Activated T-cell treated with anti-CD3 and anti-CD28 coated beads, Interleukin-2, amount 50 U/mL, for 1 hour (primary cell): Measurements from ENCODE around the gene SAMD3.
"Not testable (repeated sequence)": the region's sequence is repeated elsewhere in the genome, so short reads cannot be mapped to it uniquely, and the experiment has no call there.

ENCODE experiments used
- DNase-seq: peaks from one replicate; pipeline ENCODE4 v3.0.0-alpha.2; 2020

SAMD3 gene

GRCh38 chr6:130207979-130208649 lies 14.6 kb downstream of the SAMD3 start:
- no peak for DNase-seq

GRCh38 chr6:130206479-130206878 lies 16.3 kb downstream of the SAMD3 start:
- no peak for DNase-seq

DNA sequence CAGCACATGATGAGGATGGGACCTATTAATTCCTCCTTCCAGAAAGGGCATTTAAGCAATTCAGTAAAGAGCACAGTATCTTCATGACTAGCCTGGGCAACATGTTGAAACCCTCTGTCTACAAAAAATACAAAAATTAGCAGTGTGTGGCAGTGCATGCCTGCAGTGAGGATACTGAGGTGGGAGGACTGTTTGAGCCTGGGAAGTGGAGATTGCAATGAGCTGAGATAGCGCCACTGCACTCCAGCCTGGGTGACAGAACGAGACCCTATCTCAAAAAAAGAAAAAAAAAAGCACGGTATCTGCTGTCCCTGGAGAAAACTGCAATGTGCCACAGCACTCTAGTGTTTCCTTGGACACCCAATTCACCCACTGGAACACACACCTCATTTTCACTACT lies 18.4 kb downstream of the SAMD3 start:
- DNase-seq: no peak

DNA sequence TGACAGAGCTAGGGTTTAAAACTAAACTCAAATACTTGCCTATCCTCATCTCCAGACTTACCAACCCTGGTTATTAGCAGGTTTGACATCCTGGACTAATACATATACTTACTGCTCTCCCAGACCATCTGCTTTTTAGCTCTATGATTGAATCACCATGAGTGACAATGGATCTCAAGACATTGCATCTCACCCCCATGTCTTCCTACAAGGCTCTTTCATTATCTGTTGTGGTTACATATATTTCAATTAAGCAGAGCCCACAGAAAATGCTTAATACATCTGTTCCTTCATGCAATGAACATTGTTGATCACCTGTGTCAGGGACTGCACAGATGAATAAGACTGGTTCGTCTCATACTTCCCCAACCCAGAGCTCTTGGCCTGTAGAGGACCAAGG lies 19.4 kb downstream of the SAMD3 start:
- DNase-seq: no peak

GRCh38 chr6:130202782-130203181 lies 20.0 kb downstream of the SAMD3 start:
- no peak for DNase-seq

DNA sequence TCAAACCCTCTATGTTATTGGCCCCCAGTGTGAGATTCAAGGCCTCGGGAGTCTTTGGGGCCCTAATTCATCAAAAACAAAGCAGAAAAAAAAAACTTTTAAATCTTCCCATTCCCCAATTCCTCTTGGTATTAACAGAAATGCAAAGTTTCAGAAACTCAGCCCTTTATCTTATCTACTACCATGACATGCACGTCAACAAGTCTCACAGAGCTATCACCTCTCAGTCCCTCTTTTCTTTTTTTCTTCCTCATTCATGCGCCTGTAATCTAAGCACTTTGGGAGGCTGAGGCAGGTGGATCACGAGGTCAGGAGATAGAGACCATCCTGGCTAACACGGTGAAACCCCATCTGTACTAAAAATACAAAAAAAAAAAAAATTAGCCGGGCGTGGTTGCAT lies 22.7 kb downstream of the SAMD3 start:
- DNase-seq: no peak

DNA sequence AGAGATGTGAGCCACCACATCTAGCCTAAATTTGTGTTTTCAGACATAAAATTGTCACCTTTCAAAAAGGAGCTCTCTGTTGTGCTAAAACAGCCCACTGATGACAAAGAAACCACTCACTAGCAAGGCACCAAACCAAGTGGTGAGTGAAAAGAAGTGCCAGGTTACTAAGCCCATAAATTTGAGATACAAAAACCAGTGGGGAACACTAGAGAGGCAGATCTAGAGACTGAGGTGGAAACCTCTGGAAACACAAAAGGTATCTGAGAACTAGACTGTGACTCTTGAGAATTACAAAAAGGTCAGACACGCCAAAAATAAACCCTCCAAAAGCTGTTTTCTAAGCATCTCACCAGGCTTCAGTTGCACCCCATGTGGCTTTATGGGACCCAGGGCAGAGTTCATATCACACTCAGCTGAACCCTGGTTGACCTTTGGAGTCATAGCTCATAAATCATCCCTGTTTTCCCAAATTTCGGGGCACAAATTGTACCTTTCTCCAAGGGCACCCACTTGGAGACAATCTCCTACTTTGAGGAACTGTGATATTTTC lies 24.2 kb downstream of the SAMD3 start:
- no peak for DNase-seq

GRCh38 chr6:130197816-130198482 lies 24.8 kb downstream of the SAMD3 start:
- DNase-seq: not testable (repeated sequence)

- DNase-seq: not testable (repeated sequence)
These were observed 28.3 kb downstream of the SAMD3 start for GRCh38 chr6:130194434-130194833.

DNA sequence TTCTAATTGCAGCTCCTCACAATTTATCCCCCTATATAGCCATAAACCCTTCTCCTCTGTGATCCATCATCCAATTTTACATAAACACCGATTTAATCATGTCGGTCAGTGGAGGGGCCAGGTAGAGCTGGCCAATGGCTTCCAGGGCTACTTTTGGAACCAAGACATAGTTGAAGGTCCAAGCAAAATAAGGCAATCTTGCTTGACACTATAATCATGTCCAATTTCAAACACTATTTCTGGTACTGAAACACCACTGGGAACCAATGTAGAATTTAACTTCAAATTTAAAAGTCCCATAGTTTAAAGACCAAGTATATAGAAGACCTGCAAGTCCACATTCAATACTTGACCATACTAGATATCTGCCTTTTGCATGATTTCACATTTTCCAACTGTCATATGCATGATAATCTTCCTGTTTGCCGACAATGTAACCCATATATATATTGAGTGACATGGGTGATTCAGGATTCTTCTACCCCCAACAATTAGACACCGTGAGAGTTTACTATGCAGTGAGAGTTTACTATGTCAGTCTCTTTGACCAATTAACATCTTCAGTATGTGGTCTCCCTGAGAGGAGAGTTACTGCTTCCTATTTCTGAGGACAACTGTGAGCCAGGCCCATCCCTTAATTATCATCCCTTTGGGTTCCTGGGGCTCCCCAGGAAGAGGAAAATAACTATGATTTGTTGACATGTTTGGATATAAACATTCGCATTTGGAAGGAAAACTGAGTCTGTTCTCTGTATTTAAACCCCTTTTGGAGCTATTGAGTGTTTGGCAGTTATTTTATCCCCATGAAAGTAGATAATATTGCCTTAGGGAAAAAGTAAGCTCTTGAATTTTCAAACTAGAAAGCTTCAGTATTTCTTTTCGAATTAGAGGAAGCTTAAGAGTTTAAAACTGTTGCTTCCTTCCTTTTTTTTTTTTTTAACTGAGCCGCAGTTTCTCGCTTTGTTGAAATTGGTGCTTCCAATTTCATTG lies 31.8 kb downstream of the SAMD3 start:
- no peak for DNase-seq

GRCh38 chr6:130189531-130190397 lies 33.0 kb downstream of the SAMD3 start:
- DNase-seq: no peak

GRCh38 chr6:130188207-130188899 lies 34.4 kb downstream of the SAMD3 start:
- no peak for DNase-seq

DNA sequence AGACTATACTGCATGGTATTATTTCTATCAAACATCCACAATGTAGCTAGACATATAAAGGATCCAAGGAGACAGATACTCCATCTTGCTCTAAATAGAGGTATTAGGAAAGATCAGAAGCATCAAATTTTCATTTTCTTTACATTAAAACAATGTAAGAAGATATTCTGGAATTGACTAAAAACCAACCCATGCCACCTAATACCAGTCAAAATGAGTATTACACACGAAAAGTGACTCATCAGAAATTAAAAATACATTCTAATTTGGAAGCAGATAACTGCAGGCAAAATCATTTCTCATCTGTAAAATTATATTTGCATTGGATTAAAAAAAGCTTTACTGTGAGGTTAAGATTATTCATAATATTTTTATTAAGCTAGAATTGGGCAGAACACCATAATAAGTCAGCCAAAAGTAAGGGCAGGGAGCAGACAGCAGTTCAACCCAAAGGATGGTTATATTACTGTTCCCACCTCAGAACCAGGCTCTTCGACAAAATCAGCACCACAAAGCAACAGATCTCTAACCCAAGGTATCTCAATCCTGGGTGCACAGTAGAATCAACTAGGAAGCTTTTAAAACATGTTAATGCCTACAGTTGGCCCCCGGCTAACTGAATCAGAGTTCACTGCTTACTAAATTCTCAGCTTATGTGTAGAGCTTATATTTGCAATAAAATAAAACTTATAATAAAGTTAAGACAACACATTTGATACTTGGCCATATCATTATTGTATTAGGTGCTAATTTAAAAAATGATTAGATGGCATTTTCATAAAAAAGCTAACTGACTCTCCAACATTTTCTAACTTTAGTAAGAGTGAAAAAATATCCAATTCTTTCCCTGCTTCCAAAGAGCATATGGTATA lies 35.2 kb downstream of the SAMD3 start:
- DNase-seq: no peak

DNA sequence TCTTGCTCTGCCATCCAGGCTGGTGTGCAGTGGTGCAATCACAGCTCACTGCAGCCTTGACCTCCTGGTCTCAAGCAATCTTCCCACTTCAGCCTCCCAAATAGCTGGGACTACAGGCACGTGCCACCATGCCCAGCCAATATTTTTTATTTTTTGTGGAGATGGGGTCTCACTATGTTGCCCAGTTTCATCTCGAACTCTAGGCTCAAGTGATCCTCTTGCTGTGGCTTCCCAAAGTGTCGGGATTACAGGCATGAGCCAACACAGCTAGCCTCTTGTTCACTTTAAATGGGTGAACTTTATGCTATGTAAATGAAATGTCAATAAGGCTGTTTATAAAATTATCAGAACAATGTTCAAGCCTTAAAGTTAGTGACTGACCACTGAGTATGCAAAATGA lies 37.1 kb downstream of the SAMD3 start:
- DNase-seq: no peak

GRCh38 chr6:130183271-130184222 lies 39.2 kb downstream of the SAMD3 start:
- no peak for DNase-seq

GRCh38 chr6:130182466-130182865 lies 40.3 kb downstream of the SAMD3 start:
- no peak for DNase-seq

DNA sequence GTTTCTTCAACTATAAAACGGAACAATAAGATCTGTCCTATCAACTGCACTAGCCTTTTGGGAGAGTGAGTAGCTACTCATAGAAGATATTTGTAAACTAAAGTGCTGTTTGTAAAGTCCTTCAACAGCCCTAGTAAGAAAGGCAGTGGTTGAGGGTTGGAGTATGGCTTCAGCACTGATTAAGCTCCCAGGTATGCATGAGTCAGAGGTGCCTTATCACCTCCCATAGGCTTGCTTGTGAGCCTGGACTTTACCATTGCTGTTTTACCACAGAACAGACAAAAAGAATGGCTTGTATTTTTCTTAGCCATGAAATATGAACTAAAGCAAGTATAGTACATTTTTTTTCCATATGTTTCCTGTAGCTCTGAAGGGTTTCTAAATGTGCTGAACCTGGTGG lies 44.1 kb downstream of the SAMD3 start:
- DNase-seq: no peak

DNA sequence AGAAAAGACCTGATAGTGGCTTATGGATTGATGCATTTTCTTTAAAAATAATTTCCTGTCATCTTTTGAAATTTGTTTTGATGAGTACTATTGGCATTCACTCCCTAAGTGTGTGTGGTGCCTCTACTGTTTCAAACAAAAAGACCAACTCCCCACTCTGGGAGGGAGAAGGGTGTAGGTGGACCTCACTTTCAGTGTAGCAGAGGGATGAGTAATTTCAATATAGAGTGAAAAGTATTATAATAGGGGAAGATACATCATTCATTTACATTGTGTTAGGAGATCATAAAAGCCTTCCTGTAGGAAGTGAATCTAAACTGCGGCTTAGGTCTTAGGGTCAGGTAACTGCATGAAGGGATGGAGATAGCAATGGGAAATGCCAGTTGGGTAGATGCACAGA lies 46.4 kb downstream of the SAMD3 start:
- DNase-seq: no peak

- not testable (repeated sequence) for DNase-seq
These were observed 49.3 kb downstream of the SAMD3 start for GRCh38 chr6:130173377-130174004.
